ENCODE data around the gene BEX5.

Gene BEX5

DNA sequence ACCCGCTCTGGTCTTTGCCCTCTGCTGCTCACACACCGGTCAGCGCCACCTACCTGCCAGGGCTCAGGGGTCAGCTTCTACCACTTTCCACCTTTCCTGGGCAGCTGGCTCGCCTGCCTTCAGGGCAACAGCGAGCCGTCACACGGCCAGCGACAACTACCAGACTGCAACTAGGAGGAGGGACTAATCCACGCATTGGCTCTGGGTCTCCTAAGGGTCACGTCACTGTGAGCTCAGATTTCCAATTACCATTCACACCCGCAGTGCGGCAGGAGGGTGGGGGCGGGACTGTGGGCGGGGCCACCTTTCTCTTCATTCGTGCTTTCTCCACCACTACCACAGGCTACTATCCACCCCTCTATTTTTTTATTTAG, at the start of gene BEX5:
BEX5 (minus strand) TSS at position 172 of the 374 bp plus-strand sequence. CDS start 1,712 bp downstream, outside the sequence.
- TF ChIP-seq CTCF (conservative IDR thresholded peaks at IDR 0.05; ENCODE audit: low read length) (no peak), EZH2phosphoT487 (IDR thresholded peaks at IDR 0.05; ENCODE audit: borderline replicate concordance) (no peak)
- Histone ChIP-seq H2AFZ (ENCODE audit: low read length) (no peak within 1 kb of the TSS), H3K4me2 (ENCODE audit: low read depth, low read length, poor library complexity, severe bottlenecking) (no peak within 1 kb of the TSS), H3K79me2 (ENCODE audit: insufficient read depth, low read length) (no peaks in the 10 kb centered on the region), H3K27me3 (ENCODE audit: insufficient read depth, low read length, poor library complexity, severe bottlenecking) (no peaks in the 10 kb centered on the region), H3K36me3 (ENCODE audit: insufficient read depth, low read length) (no peaks in the 10 kb centered on the region), H3K4me1 (ENCODE audit: insufficient read depth, low read length, poor library complexity, severe bottlenecking) (no peaks in the 10 kb centered on the region), H4K20me1 (ENCODE audit: insufficient read depth, low read length, poor library complexity, severe bottlenecking) (no peaks in the 10 kb centered on the region), H3K9me2 (replicated peaks; ENCODE audit: low read depth, low read length) (no peaks in the 10 kb centered on the region), H3K9me3 (ENCODE audit: insufficient read depth, low read depth, low read length) (no peaks in the 10 kb centered on the region), H3K9ac (ENCODE audit: low read depth, low read length, poor library complexity, severe bottlenecking) (no peak within 1 kb of the TSS), H3F3A (ENCODE audit: low read depth) (no peaks in the 10 kb centered on the region), H3K4me3 (ENCODE audit: low read length, poor library complexity, severe bottlenecking) (no peak within 1 kb of the TSS)

- TF ChIP-seq CTCF (conservative IDR thresholded peaks at IDR 0.05; ENCODE audit: low read length) = no peak
- no peak for TF ChIP-seq EZH2phosphoT487 (IDR thresholded peaks at IDR 0.05; ENCODE audit: borderline replicate concordance)
Observed at GRCh38 chrX:102185967-102186720, 30.4 kb upstream of the BEX5 start.

GRCh38 chrX:102154900-102155805, 624 bp downstream of the BEX5 start:
- Histone ChIP-seq H3F3A (ENCODE audit: low read depth) (no peaks in the 10 kb centered on the region), H3K4me3 (ENCODE audit: low read length, poor library complexity, severe bottlenecking) (no peak overlapping the region), H2AFZ (ENCODE audit: low read length) (no peak overlapping the region), H3K36me3 (ENCODE audit: insufficient read depth, low read length) (no peaks in the 10 kb centered on the region), H3K9ac (ENCODE audit: low read depth, low read length, poor library complexity, severe bottlenecking) (no peak overlapping the region), H3K79me2 (ENCODE audit: insufficient read depth, low read length) (no peaks in the 10 kb centered on the region), H3K9me3 (ENCODE audit: insufficient read depth, low read depth, low read length) (no peaks in the 10 kb centered on the region), H4K20me1 (ENCODE audit: insufficient read depth, low read length, poor library complexity, severe bottlenecking) (no peaks in the 10 kb centered on the region), H3K4me2 (ENCODE audit: low read depth, low read length, poor library complexity, severe bottlenecking) (no peak overlapping the region), H3K9me2 (replicated peaks; ENCODE audit: low read depth, low read length) (no peaks in the 10 kb centered on the region), H3K4me1 (ENCODE audit: insufficient read depth, low read length, poor library complexity, severe bottlenecking) (no peaks in the 10 kb centered on the region), H3K27me3 (ENCODE audit: insufficient read depth, low read length, poor library complexity, severe bottlenecking) (no peaks in the 10 kb centered on the region)
- TF ChIP-seq CTCF (conservative IDR thresholded peaks at IDR 0.05; ENCODE audit: low read length) = no peak
- TF ChIP-seq EZH2phosphoT487 (IDR thresholded peaks at IDR 0.05; ENCODE audit: borderline replicate concordance) = no peak

More at GRCh38 chrX:102185967-102186720, 30.4 kb upstream of the BEX5 start:
- Histone ChIP-seq H3K27me3 (ENCODE audit: insufficient read depth, low read length, poor library complexity, severe bottlenecking) (no peaks in the 10 kb centered on the region), H3K4me2 (ENCODE audit: low read depth, low read length, poor library complexity, severe bottlenecking) (no peak overlapping the region), H3K36me3 (ENCODE audit: insufficient read depth, low read length) (no peaks in the 10 kb centered on the region), H2AFZ (ENCODE audit: low read length) (no peak overlapping the region), H3K9me3 (ENCODE audit: insufficient read depth, low read depth, low read length) (no peaks in the 10 kb centered on the region), H3K9me2 (replicated peaks; ENCODE audit: low read depth, low read length) (no peaks in the 10 kb centered on the region), H3F3A (ENCODE audit: low read depth) (no peaks in the 10 kb centered on the region), H3K4me1 (ENCODE audit: insufficient read depth, low read length, poor library complexity, severe bottlenecking) (no peaks in the 10 kb centered on the region), H3K9ac (ENCODE audit: low read depth, low read length, poor library complexity, severe bottlenecking) (no peak overlapping the region), H3K4me3 (ENCODE audit: low read length, poor library complexity, severe bottlenecking) (no peak overlapping the region), H3K79me2 (ENCODE audit: insufficient read depth, low read length) (no peaks in the 10 kb centered on the region), H4K20me1 (ENCODE audit: insufficient read depth, low read length, poor library complexity, severe bottlenecking) (no peaks in the 10 kb centered on the region)

Data from Loucy (cell line).